ENCODE data around the gene KRAS.
A peak's percentile ranks its signal among the peaks of the same experiment; 100 is the strongest.
"Not testable (repeated sequence)": the region's sequence is repeated elsewhere in the genome, so short reads cannot be mapped to it uniquely, and the experiment has no call there.

KRAS gene

DNA sequence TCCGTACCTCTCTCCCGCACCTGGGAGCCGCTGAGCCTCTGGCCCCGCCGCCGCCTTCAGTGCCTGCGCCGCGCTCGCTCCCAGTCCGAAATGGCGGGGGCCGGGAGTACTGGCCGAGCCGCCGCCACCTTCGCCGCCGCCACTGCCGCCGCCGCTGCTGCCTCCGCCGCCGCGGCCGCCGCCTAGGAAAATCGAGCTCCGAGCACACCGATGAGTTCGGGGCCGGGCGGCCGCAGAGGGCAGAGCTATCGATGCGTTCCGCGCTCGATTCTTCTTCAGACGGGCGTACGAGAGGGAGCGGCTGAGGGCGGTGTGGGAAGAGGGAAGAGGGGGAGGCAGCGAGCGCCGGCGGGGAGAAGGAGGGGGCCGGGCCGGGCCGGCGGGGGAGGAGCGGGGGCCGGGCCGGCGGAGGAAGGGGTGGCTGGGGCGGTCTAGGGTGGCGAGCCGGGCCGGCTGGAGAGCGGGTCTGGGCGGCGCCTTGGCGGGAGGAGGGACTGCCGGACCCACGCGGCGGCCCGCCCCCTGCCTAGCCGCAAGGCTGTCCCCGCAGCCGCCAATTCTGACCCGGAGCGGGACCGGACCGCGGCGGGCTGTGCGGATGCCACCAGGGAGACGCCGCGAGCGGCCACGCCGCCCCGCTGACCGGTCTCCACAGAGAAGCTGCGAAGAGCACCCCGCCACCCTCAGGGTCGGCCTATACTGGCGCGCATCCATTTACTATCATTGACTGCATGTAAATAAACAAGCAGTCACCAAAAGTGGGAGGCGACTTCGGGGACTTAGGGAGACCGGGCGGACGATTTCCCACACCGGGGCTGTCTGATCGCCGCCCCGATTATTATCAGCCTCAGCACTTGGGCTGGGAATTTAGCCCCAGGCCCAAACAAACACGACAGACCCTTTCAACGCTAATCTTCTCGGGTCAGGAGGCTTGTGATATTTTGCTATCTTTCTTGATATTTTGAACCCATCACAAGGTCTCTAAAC, at the start of gene KRAS:
Gene KRAS (minus strand): TSS at position 186 of the 987 bp plus-strand sequence.
- peak; percentile 98 for DNase-seq

- no peak for DNase-seq
Measured at GRCh38 chr12:25296381-25296780, 45.7 kb upstream of the KRAS start.

- DNase-seq: no peak
Measured at GRCh38 chr12:25295361-25295760, 44.6 kb upstream of the KRAS start.

DNA sequence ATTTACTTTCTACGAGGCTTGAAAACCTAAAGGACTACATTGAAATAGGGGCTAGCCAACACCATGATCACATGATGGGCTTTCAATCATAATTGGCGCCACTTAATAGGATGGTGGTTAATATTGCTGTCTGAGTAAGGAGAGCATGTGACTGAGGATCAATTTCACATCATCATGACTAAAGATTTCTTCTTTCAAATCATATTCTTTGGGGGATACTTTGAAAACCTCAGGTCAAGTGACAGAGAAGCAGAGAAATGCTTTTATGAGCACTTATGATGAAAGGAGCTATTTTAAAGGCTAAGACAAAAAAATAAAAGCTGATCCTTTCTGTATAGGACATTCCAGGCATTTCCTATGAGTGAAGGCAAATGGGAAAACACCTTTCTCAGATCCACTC, 42.9 kb upstream of the KRAS start:
- DNase-seq: no peak

- DNase-seq: not testable (repeated sequence)
Measured at GRCh38 chr12:25292810-25293221, 42.1 kb upstream of the KRAS start.

GRCh38 chr12:25287610-25288009, 36.9 kb upstream of the KRAS start:
- no peak for DNase-seq

- DNase-seq: no peak
Measured at GRCh38 chr12:25286837-25287236, 36.1 kb upstream of the KRAS start.

DNA sequence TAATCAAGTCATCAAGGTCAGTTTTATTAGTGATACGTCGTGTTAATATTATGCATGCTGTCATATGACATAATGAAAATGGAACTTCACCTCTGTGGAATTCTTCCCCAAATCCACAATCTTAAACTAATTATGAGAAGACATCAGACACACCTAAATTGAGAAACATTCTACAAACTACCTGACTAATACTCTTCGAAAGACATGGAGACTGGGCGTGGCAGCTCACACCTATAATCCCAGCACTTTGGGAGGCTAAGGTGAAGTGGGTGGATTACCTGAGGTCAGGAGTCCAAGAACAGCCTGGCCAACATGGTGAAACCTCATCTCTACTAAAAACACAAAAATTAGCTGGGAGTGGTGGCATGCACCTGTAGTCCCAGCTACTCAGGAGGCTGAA, 33.3 kb upstream of the KRAS start:
- no peak for DNase-seq

DNA sequence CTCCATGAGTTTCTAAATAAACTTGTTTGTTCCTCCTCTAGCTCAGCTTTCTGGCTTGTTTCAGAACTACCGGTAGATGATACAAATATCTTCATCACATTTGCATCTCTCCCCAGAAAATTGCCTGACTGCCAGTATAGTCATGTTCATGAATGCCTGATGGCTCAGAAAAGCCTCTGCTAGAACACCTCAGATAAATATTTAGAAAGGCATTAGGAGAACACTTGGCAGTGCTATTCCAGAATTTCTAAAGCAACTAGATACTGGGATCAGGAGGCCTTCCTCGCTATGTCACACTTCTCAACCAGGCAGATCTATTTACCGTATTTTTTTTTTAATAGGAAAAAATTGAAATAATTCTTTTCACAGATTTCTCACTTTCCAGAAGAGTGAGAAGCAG, 32.3 kb upstream of the KRAS start:
- no peak for DNase-seq

DNA sequence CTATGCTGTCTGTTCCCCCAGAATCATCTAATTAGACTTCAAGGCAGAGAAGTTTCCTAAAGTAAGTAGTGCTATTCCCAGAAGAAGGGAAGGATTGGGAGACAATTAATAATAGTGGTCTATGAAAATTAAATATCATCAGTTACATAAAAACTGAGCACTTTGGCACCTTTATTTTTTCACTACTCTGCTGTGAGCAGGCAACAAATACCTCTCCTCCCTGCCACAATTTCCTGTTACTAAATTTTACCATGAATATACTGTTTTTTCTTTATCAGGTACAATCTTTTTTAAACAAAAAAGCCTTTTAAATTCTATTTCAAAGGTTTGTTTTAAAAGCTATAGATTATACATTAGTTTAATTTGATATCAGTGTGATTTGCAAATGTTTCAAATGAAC, 29.4 kb upstream of the KRAS start:
- DNase-seq: no peak

DNA sequence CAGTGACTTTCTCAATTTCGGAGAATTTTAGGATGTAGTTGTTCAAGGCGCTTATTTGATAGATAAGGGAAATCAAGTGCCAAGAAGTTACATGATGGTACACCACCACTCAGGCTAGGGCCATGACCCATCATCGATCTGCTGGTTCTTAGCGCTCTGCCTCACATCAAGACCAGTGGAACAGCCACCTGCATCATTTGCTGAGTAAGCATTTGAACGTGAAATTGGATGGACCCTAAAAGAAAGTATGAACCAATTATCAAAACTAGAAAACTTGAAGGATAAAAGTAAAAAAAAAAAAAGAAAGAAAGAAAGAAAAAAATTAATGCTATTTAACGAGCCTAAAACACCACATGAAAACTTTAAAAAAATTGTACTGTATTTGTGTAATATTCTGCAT, 27.5 kb upstream of the KRAS start:
- no peak for DNase-seq

- DNase-seq: peak; percentile 92
Measured at GRCh38 chr12:25276199-25276937, 25.6 kb upstream of the KRAS start.

DNA sequence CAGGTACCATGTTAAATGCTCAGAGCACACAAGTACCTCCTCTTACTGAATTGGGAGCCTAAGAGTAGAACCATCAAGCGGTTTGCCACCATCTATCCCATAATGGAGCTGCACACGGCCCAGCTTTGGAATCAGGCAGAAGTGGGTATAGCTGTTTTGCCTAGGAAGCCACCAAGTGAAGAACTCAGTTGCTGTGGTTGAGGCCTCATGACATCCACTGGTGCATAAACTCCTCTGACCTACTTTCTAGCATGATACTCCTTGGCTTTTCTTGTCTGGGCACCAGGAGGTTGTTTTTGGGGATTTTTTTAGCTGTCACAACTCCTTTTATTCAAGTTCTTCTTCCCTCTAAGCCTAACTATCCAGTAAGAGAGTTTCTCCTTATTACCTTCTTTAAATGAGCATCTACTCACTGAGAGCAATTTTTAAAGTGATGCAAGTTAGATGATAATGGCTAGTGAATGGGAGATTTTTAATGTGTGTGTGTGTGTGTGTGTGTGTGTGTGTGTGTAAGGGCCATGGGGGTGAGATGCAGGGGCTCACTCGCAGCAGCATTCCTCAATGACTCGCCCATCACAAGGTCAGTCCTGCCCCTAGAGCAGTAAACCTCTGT, 20.9 kb upstream of the KRAS start:
- no peak for DNase-seq

DNA sequence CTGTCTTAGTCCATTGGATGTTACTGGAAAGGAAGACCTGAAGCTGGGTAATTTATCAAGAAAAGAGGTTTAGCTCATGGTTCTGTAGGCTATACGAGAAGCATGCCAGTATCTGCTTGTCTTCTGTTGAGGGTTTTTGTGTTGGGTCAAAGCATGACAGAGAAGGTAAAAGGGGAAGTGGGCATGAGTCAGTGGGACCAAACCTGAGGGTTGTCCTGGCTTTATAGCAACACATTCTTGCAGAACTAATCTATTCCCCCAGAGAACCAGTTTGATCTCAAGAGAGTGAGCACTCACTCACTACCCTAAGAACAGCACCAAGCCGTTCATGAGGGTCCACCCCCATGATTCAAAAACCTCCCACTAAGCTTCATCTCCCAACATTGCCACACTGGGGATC, 19.0 kb upstream of the KRAS start:
- DNase-seq: peak; percentile 39

GRCh38 chr12:25266497-25266896, 15.8 kb upstream of the KRAS start:
- DNase-seq: peak; percentile 78

- DNase-seq: no peak
Measured at GRCh38 chr12:25264862-25265261, 14.1 kb upstream of the KRAS start.

- DNase-seq: no peak
Measured at GRCh38 chr12:25264114-25264513, 13.4 kb upstream of the KRAS start.

DNA sequence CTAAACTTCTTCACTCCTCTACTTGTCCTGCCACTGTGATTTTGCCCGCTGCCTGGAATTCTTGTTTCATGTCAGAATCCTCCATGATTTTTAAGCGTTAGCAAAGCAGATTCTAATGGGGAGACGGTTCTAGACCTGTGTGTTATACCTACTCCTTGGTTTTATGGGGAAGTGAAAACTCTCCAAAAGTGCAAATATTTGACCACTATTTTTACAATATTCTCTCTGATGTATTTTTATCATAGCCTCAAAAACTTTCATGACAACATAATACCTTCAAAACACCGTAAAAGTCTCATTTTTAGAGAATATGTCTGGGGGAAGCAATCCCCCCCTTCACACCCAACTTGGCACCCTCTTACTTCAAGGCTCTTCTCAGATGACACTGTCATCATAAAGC, 12.9 kb upstream of the KRAS start:
- peak; percentile 39 for DNase-seq

- no peak for DNase-seq
Measured at GRCh38 chr12:25262389-25263074, 11.8 kb upstream of the KRAS start.

- no peak for DNase-seq
Measured at GRCh38 chr12:25257590-25258324, 7.0 kb upstream of the KRAS start.

DNA sequence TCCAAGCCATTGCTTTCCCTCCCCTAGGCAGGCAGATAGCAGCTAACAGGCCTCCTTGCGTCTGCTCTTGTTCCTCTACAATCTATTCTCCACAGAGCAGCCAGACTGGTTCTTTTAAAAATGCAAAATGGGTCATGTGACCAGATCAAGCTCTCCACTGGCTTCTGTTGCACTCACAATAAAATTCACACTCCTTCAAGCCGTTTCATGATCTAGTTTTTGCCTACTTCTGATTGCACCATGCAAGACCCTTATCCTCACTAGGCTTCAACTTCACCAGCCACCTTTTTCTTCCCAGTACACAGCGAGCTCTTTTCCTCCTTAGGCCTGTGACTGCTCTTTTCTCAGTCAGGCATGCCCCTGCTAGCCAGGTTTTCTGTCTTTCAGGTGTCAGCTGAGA, 6.1 kb upstream of the KRAS start:
- DNase-seq: no peak

GRCh38 chr12:25256005-25256404, 5.3 kb upstream of the KRAS start:
- DNase-seq: no peak
